ENCODE measurements around the gene IL4R.
A peak's percentile ranks its signal among the peaks of the same experiment; 100 is the strongest.

IL4R gene

GRCh38 chr16:27367461-27368357, 53.9 kb downstream of the IL4R start:
- in situ Hi-C loops (cut with MboI; ENCODE audit: low pct_unique_long_range_greater_than_20kb, low sequenced_read_pairs): no loop called here
- DNase-seq: peak; percentile 97

- DNase-seq: no peak
- in situ Hi-C loops (cut with MboI; ENCODE audit: low pct_unique_long_range_greater_than_20kb, low sequenced_read_pairs): no loop called here
These were observed 54.6 kb downstream of the IL4R start for GRCh38 chr16:27368358-27368722.

- no peak for DNase-seq
- in situ Hi-C loops (cut with MboI; ENCODE audit: low pct_unique_long_range_greater_than_20kb, low sequenced_read_pairs): no loop called here
These were observed 56.0 kb downstream of the IL4R start for GRCh38 chr16:27369806-27370205.

- DNase-seq: no peak
- in situ Hi-C loops (cut with MboI; ENCODE audit: low pct_unique_long_range_greater_than_20kb, low sequenced_read_pairs): no loop called here
These were observed 56.5 kb downstream of the IL4R start for GRCh38 chr16:27370318-27370717.

- DNase-seq: no peak
- in situ Hi-C loops (cut with MboI; ENCODE audit: low pct_unique_long_range_greater_than_20kb, low sequenced_read_pairs): no loop called here
These were observed 59.5 kb downstream of the IL4R start for GRCh38 chr16:27373312-27373711.

- in situ Hi-C loops (cut with MboI; ENCODE audit: low pct_unique_long_range_greater_than_20kb, low sequenced_read_pairs): no loop called here
- peak; percentile 67 for DNase-seq
These were observed 60.5 kb downstream of the IL4R start for GRCh38 chr16:27374221-27374803.

GRCh38 chr16:27374804-27375425, 61.1 kb downstream of the IL4R start:
- peak; percentile 99 for DNase-seq
- in situ Hi-C loops (cut with MboI; ENCODE audit: low pct_unique_long_range_greater_than_20kb, low sequenced_read_pairs): no loop called here

GRCh38 chr16:27377666-27378485, 64.1 kb downstream of the IL4R start:
- in situ Hi-C loops (cut with MboI; ENCODE audit: low pct_unique_long_range_greater_than_20kb, low sequenced_read_pairs): no loop called here
- DNase-seq: no peak

GRCh38 chr16:27378871-27379481, 65.2 kb downstream of the IL4R start:
- DNase-seq: peak; percentile 42
- in situ Hi-C loops (cut with MboI; ENCODE audit: low pct_unique_long_range_greater_than_20kb, low sequenced_read_pairs): no loop called here

- in situ Hi-C loops (cut with MboI; ENCODE audit: low pct_unique_long_range_greater_than_20kb, low sequenced_read_pairs): loop anchor here (10.0 kb wide), 1 partner anchor 65 kb away; no protein-coding TSS in a partner anchor
- no peak for DNase-seq
These were observed 66.1 kb downstream of the IL4R start for GRCh38 chr16:27379919-27380318.

GRCh38 chr16:27381236-27381635, 67.5 kb downstream of the IL4R start:
- in situ Hi-C loops (cut with MboI; ENCODE audit: low pct_unique_long_range_greater_than_20kb, low sequenced_read_pairs): loop anchor here (10.0 kb wide), 1 partner anchor 64 kb away; no protein-coding TSS in a partner anchor

GRCh38 chr16:27381974-27382855, 68.4 kb downstream of the IL4R start:
- in situ Hi-C loops (cut with MboI; ENCODE audit: low pct_unique_long_range_greater_than_20kb, low sequenced_read_pairs): loop anchor here (10.0 kb wide), 1 partner anchor 63 kb away; no protein-coding TSS in a partner anchor
- DNase-seq: no peak

More at GRCh38 chr16:27381236-27381635, 67.5 kb downstream of the IL4R start:
- no peak for DNase-seq

- DNase-seq: peak; percentile 95
- in situ Hi-C loops (cut with MboI; ENCODE audit: low pct_unique_long_range_greater_than_20kb, low sequenced_read_pairs): loop anchor here (10.0 kb wide), 1 partner anchor 61 kb away; no protein-coding TSS in a partner anchor
These were observed 69.9 kb downstream of the IL4R start for GRCh38 chr16:27383556-27384243.

- no peak for DNase-seq
- in situ Hi-C loops (cut with MboI; ENCODE audit: low pct_unique_long_range_greater_than_20kb, low sequenced_read_pairs): loop anchor here (10.0 kb wide), 1 partner anchor 60 kb away; no protein-coding TSS in a partner anchor
These were observed 70.7 kb downstream of the IL4R start for GRCh38 chr16:27384425-27384824.

- no peak for DNase-seq
- in situ Hi-C loops (cut with MboI; ENCODE audit: low pct_unique_long_range_greater_than_20kb, low sequenced_read_pairs): loop anchor here (10.0 kb wide), 1 partner anchor 59 kb away; no protein-coding TSS in a partner anchor
These were observed 71.6 kb downstream of the IL4R start for GRCh38 chr16:27385398-27385797.

GRCh38 chr16:27386674-27387073, 72.9 kb downstream of the IL4R start:
- in situ Hi-C loops (cut with MboI; ENCODE audit: low pct_unique_long_range_greater_than_20kb, low sequenced_read_pairs): loop anchor here (10.0 kb wide), 1 partner anchor 58 kb away; no protein-coding TSS in a partner anchor
- no peak for DNase-seq

GRCh38 chr16:27387724-27388123, 74.0 kb downstream of the IL4R start:
- no peak for DNase-seq
- in situ Hi-C loops (cut with MboI; ENCODE audit: low pct_unique_long_range_greater_than_20kb, low sequenced_read_pairs): loop anchor here (10.0 kb wide), 1 partner anchor 57 kb away; no protein-coding TSS in a partner anchor
